Activated B cell treated with CpG ODN at 0.5 μM for 24 hours (primary cell): ENCODE results near the gene INPP4A. TPM values are rescaled to one million over a fixed set of nuclear protein-coding genes. Genes with fewer than 3 reads are reported as not detected.

Experiments
- ATAC-seq: fragments of 200-7000 bp; cut with Tn5 transposase; one replicate; pipeline ENCODE4 v1.10.0; 2021; ENCODE audit warnings: low read depth, mild to moderate bottlenecking, moderate library complexity
- CTCF ChIA-PET: fragments of 350-600 bp; sonication (Branson Sonifier 250); formaldehyde crosslinking; loops from one replicate; lab custom pipeline; 2021; ENCODE audit warnings: antibody characterized with exemption; lab: Charles Lee
- POLR2A ChIA-PET: fragments of 350-600 bp; sonication (Branson Sonifier 250); formaldehyde crosslinking; loops from one replicate; lab custom pipeline; 2021; ENCODE audit warnings: antibody characterized with exemption; lab: Charles Lee
- DNase-seq: peaks from one replicate; pipeline ENCODE4 v3.0.0; 2022
- H3K27ac Mint-ChIP-seq: one replicate; pipeline ENCODE4 v1.8.0; 2020; ENCODE audit warnings: mixed read lengths
- H3K27me3 Mint-ChIP-seq: one replicate; pipeline ENCODE4 v1.8.0; 2021; ENCODE audit warnings: mixed read lengths
- H3K36me3 Mint-ChIP-seq: one replicate; pipeline ENCODE4 v1.8.0; 2021; ENCODE audit warnings: low read depth, mixed read lengths
- H3K4me1 Mint-ChIP-seq: one replicate; pipeline ENCODE4 v1.8.0; 2021; ENCODE audit warnings: mixed read lengths
- H3K4me3 Mint-ChIP-seq: one replicate; pipeline ENCODE4 v1.8.0; 2020; ENCODE audit warnings: mild to moderate bottlenecking, mixed read lengths
- H3K9me3 Mint-ChIP-seq: one replicate; pipeline ENCODE4 v1.8.0; 2020; ENCODE audit warnings: mixed read lengths
- CTCF ChIP-seq: fragments of 200-600 bp; IDR thresholded peaks from one replicate; pipeline ENCODE4 v1.8.0; 2022; ENCODE audit warnings: antibody characterized with exemption, mild to moderate bottlenecking
- intact Hi-C: fragments of 100-400 bp; cut with micrococcal nuclease; formaldehyde crosslinking; loops from one replicate; pipeline ENCODE4 v1.15.1; 2024
- total RNA-seq: library from RNA; stranded (reverse); gene quantifications from 2 replicates; pipeline ENCODE4 v1.2.3, GENCODE V29; 2022

INPP4A gene
- total RNA-seq, 1 donor from 2014 or later = 26.6 TPM

- DNase-seq (no peak), ATAC-seq (no peak)
- intact Hi-C loops = no loop called here
- POLR2A ChIA-PET = no interaction called here
- Mint-ChIP-seq H3K27ac (no peak overlapping the region), H3K4me1 (peaks cover 55% of the 10 kb centered on the region), H3K27me3 (no peaks in the 10 kb centered on the region), H3K4me3 (no peak overlapping the region), H3K9me3 (peaks cover 3% of the 10 kb centered on the region), H3K36me3 (no peaks in the 10 kb centered on the region)
- CTCF ChIA-PET = no interaction called here
- no peak for TF ChIP-seq CTCF
Observed at GRCh38 chr2:98467082-98467536, 22.5 kb downstream of the INPP4A start.

- intact Hi-C loops = no loop called here
- ATAC-seq (no peak), DNase-seq (no peak)
- Mint-ChIP-seq H3K27ac (no peak overlapping the region), H3K9me3 (peaks cover 3% of the 10 kb centered on the region), H3K4me1 (peaks cover 58% of the 10 kb centered on the region), H3K36me3 (no peaks in the 10 kb centered on the region), H3K27me3 (no peaks in the 10 kb centered on the region), H3K4me3 (no peak overlapping the region)
- CTCF ChIA-PET = no interaction called here
- TF ChIP-seq CTCF = no peak
- POLR2A ChIA-PET = no interaction called here
Observed at GRCh38 chr2:98467652-98468051, 23.0 kb downstream of the INPP4A start.

DNA sequence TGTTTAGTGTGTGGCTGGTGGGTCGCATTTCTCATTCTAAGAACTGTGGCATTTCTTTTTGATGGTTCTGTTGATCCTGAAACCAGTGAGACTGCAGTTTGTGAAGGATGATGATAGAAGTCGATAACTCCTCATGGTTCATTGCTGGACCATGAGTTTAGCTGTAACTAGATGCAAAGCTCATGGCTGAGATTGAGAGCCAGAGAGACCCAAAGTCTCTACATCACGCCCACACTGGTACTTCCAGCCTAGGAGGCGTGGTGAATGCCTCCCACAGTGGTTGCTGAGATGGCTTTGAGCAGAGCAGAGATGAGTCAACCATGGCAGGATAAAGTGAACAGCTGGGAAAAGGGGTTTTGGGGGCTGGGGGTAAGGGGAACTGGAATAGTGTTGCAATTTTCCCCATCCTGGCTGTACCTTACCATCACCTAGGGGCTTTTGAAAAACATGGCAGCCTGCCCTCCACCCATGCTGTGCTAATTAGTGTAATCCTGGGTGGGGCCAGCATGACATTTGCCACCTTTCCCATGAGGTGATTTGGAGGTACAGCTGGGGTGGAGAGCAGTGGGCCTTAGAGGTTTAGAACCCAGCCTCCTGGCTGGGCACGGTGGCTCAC is 24.1 kb downstream of the INPP4A start:
- Mint-ChIP-seq H3K4me1 (peaks cover 56% of the 10 kb centered on the region), H3K27me3 (no peaks in the 10 kb centered on the region), H3K27ac (no peak overlapping the region), H3K36me3 (no peaks in the 10 kb centered on the region), H3K9me3 (peaks cover 3% of the 10 kb centered on the region), H3K4me3 (no peak overlapping the region)
- DNase-seq (no peak), ATAC-seq (no peak)
- intact Hi-C loops = no loop called here
- TF ChIP-seq CTCF = no peak
- CTCF ChIA-PET = no interaction called here
- POLR2A ChIA-PET = no interaction called here

GRCh38 chr2:98469862-98470544 is 25.3 kb downstream of the INPP4A start:
- CTCF ChIA-PET = interaction anchor here (0.5 kb wide), 1 partner anchor 17 kb away, joined by 3 read pairs; no protein-coding TSS in a partner anchor
- ATAC-seq = no peak
- H3K27me3 Mint-ChIP-seq = no peaks in the 10 kb centered on the region
- peaks cover 52% of the 10 kb centered on the region for H3K4me1 Mint-ChIP-seq
- peaks cover 3% of the 10 kb centered on the region for H3K9me3 Mint-ChIP-seq
- no peak for TF ChIP-seq CTCF
- H3K4me3 Mint-ChIP-seq = no peak overlapping the region
- H3K36me3 Mint-ChIP-seq = no peaks in the 10 kb centered on the region
- POLR2A ChIA-PET = no interaction called here
- H3K27ac Mint-ChIP-seq = no peak overlapping the region
- intact Hi-C loops = no loop called here
- no peak for DNase-seq

DNA sequence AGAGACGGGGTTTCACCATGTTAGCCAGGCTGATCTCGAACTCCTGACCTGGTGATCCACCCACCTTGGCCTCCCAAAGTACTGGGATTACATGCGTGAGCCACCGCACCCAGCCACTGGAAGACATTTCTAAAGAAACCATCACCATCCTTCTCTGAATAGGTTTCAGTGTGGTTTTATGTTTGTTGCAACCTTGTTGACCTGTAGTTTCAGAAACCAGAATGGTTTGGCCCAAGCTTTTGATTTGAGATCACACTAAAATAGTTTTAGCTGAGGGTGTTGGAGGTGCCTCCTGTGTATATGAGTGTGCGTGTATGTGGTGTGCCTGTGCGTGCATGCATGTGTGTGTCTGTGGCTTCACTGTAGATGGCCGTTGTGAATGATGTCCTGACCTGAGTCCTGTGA is 26.2 kb downstream of the INPP4A start:
- intact Hi-C loops = no loop called here
- Mint-ChIP-seq H3K36me3 (no peaks in the 10 kb centered on the region), H3K4me3 (no peak overlapping the region), H3K9me3 (no peaks in the 10 kb centered on the region), H3K4me1 (peaks cover 51% of the 10 kb centered on the region), H3K27me3 (no peaks in the 10 kb centered on the region), H3K27ac (no peak overlapping the region)
- DNase-seq = no peak
- ChIA-PET CTCF (interaction anchor here (0.5 kb wide), 1 partner anchor 23 kb away, joined by 3 read pairs; no protein-coding TSS in a partner anchor), POLR2A (interaction anchor here (1.2 kb wide), 1 partner anchor 138 kb away, joined by 3 read pairs; no protein-coding TSS in a partner anchor)
- TF ChIP-seq CTCF = no peak
- no peak for ATAC-seq
